Naive B cell (primary cell): ENCODE data around the gene GALNT17. TPM values are rescaled to one million over a fixed set of nuclear protein-coding genes. Genes with fewer than 3 reads are reported as not detected.
"Not testable (repeated sequence)": the region's sequence is repeated elsewhere in the genome, so short reads cannot be mapped to it uniquely, and the experiment has no call there.

Experiments used
- ATAC-seq, 2 donors: fragments of 150-1000 bp; cut with Tn5 transposase; 2 replicates each; pipeline ENCODE4 v1.10.0; 2021; ENCODE audit warnings: low read depth in 2 of 2, mild to moderate bottlenecking in 2 of 2, moderate library complexity in 2 of 2
- DNase-seq: peaks from one replicate; pipeline ENCODE4 v3.0.0; 2022
- H3K27ac Mint-ChIP-seq, 6 donors: one replicate each; pipeline ENCODE4 v1.8.0; 2020 to 2022; ENCODE audit warnings: mild to moderate bottlenecking in 6 of 6, mixed read lengths in 6 of 6, moderate library complexity in 5 of 6, inconsistent platforms in 2 of 6
- H3K27me3 Mint-ChIP-seq, 3 donors: one replicate each; pipeline ENCODE4 v1.8.0; 2021 to 2022; ENCODE audit warnings: mixed read lengths in 3 of 3, mild to moderate bottlenecking in 1 of 3
- H3K36me3 Mint-ChIP-seq, 2 donors: one replicate each; pipeline ENCODE4 v1.8.0; 2020 to 2022; ENCODE audit warnings: mixed read lengths in 2 of 2, inconsistent platforms in 1 of 2, mild to moderate bottlenecking in 1 of 2
- H3K4me1 Mint-ChIP-seq, 3 donors: one replicate each; pipeline ENCODE4 v1.8.0; 2020 to 2022; ENCODE audit warnings: mixed read lengths in 3 of 3, inconsistent platforms in 1 of 3, mild to moderate bottlenecking in 1 of 3, moderate library complexity in 1 of 3
- H3K4me3 Mint-ChIP-seq, 8 donors: one replicate each; pipeline ENCODE4 v1.8.0; 2020 to 2022; ENCODE audit warnings: mild to moderate bottlenecking in 8 of 8, mixed read lengths in 8 of 8, moderate library complexity in 8 of 8, inconsistent platforms in 2 of 8
- H3K9me3 Mint-ChIP-seq, 7 donors: one replicate each; pipeline ENCODE4 v1.8.0; 2020 to 2022; ENCODE audit warnings: mixed read lengths in 7 of 7, mild to moderate bottlenecking in 5 of 7, inconsistent platforms in 2 of 7, moderate library complexity in 1 of 7
- polyA plus RNA-seq, 6 donors: library from polyadenylated mRNA; unstranded; fragments of 300-500 nt; fragmentation: Illumina TruSeq; gene quantifications; one replicate each; pipeline ENCODE4 v1.2.3, GENCODE V29; 2021; ENCODE audit warnings: low read depth in 6 of 6

The GALNT17 gene
- polyA plus RNA-seq, 6 donors from 2014 or later = not detected

- peaks cover 3 to 12% (median 8%) of the 10 kb centered on the region in 7 donors for H3K9me3 Mint-ChIP-seq
- H3K4me3 Mint-ChIP-seq = no peak overlapping the region
- DNase-seq = no peak
- H3K36me3 Mint-ChIP-seq = peaks cover 0 to 4% of the 10 kb centered on the region in 2 donors
- no peaks in the 10 kb centered on the region for H3K4me1 Mint-ChIP-seq
- H3K27me3 Mint-ChIP-seq = no peaks in the 10 kb centered on the region
- no peak for ATAC-seq
- H3K27ac Mint-ChIP-seq = no peak overlapping the region
Measured at GRCh38 chr7:71636329-71636728, 504.4 kb downstream of the GALNT17 start.

GRCh38 chr7:71637578-71637977 is 505.6 kb downstream of the GALNT17 start:
- Mint-ChIP-seq H3K27ac (no peak overlapping the region), H3K27me3 (no peaks in the 10 kb centered on the region)

GRCh38 chr7:71638108-71638507 is 506.2 kb downstream of the GALNT17 start:
- Mint-ChIP-seq H3K4me1 (no peaks in the 10 kb centered on the region), H3K27ac (no peak overlapping the region), H3K4me3 (no peak overlapping the region), H3K36me3 (no peaks in the 10 kb centered on the region), H3K27me3 (no peaks in the 10 kb centered on the region), H3K9me3 (peaks cover 0 to 8% (median 6%) of the 10 kb centered on the region in 7 donors)
- no peak for ATAC-seq
- DNase-seq = no peak

More at GRCh38 chr7:71637578-71637977, 505.6 kb downstream of the GALNT17 start:
- Mint-ChIP-seq H3K4me1 (no peaks in the 10 kb centered on the region), H3K9me3 (peaks cover 0 to 8% (median 5%) of the 10 kb centered on the region in 7 donors), H3K4me3 (no peak overlapping the region), H3K36me3 (no peaks in the 10 kb centered on the region)
- ATAC-seq = no peak
- no peak for DNase-seq

GRCh38 chr7:71639382-71640085 is 507.6 kb downstream of the GALNT17 start:
- H3K4me3 Mint-ChIP-seq = peak overlapping the region in 1 of 8 donors; percentile 26
- no peaks in the 10 kb centered on the region for H3K36me3 Mint-ChIP-seq
- H3K4me1 Mint-ChIP-seq = no peaks in the 10 kb centered on the region
- no peak for ATAC-seq
- DNase-seq = no peak
- no peaks in the 10 kb centered on the region for H3K27me3 Mint-ChIP-seq
- no peak overlapping the region for H3K27ac Mint-ChIP-seq
- H3K9me3 Mint-ChIP-seq = peaks cover 0 to 17% (median 6%) of the 10 kb centered on the region in 7 donors

GRCh38 chr7:71643031-71643430 is 511.1 kb downstream of the GALNT17 start:
- DNase-seq, H3K27me3 Mint-ChIP-seq, H3K36me3 Mint-ChIP-seq, ATAC-seq, H3K4me3 Mint-ChIP-seq, H3K27ac Mint-ChIP-seq, H3K4me1 Mint-ChIP-seq: not testable (repeated sequence)
- peaks cover 7 to 21% (median 12%) of the 10 kb centered on the region in 7 donors for H3K9me3 Mint-ChIP-seq

- Mint-ChIP-seq H3K4me1 (no peaks in the 10 kb centered on the region), H3K36me3 (no peaks in the 10 kb centered on the region), H3K4me3 (no peak overlapping the region), H3K27me3 (no peaks in the 10 kb centered on the region), H3K27ac (no peak overlapping the region), H3K9me3 (peaks cover 9 to 30% (median 14%) of the 10 kb centered on the region in 7 donors)
- no peak for ATAC-seq
- no peak for DNase-seq
Measured at GRCh38 chr7:71645836-71646235, 513.9 kb downstream of the GALNT17 start.

- DNase-seq = no peak
- Mint-ChIP-seq H3K27me3 (no peaks in the 10 kb centered on the region), H3K9me3 (peaks cover 4 to 25% (median 17%) of the 10 kb centered on the region in 7 donors), H3K4me3 (no peak overlapping the region), H3K27ac (no peak overlapping the region), H3K36me3 (no peaks in the 10 kb centered on the region), H3K4me1 (no peaks in the 10 kb centered on the region)
- ATAC-seq = no peak
Measured at GRCh38 chr7:71649812-71650211, 517.9 kb downstream of the GALNT17 start.

- Mint-ChIP-seq H3K27ac (no peak overlapping the region), H3K4me3 (no peak overlapping the region), H3K4me1 (no peaks in the 10 kb centered on the region), H3K36me3 (no peaks in the 10 kb centered on the region), H3K9me3 (peaks cover 2 to 23% (median 11%) of the 10 kb centered on the region in 7 donors), H3K27me3 (no peaks in the 10 kb centered on the region)
- DNase-seq (no peak), ATAC-seq (no peak)
Measured at GRCh38 chr7:71650653-71651337, 518.9 kb downstream of the GALNT17 start.

- no peaks in the 10 kb centered on the region for H3K27me3 Mint-ChIP-seq
- DNase-seq (no peak), ATAC-seq (no peak)
- H3K4me1 Mint-ChIP-seq = no peaks in the 10 kb centered on the region
- peaks cover 2 to 27% (median 8%) of the 10 kb centered on the region in 7 donors for H3K9me3 Mint-ChIP-seq
- no peaks in the 10 kb centered on the region for H3K36me3 Mint-ChIP-seq
- H3K4me3 Mint-ChIP-seq = no peak overlapping the region
- H3K27ac Mint-ChIP-seq = no peak overlapping the region
Measured at GRCh38 chr7:71652510-71652909, 520.6 kb downstream of the GALNT17 start.

GRCh38 chr7:71657386-71657785 is 525.4 kb downstream of the GALNT17 start:
- H3K27ac Mint-ChIP-seq = no peak overlapping the region
- H3K4me1 Mint-ChIP-seq = no peaks in the 10 kb centered on the region

GRCh38 chr7:71659622-71660021 is 527.7 kb downstream of the GALNT17 start:
- Mint-ChIP-seq H3K36me3 (no peaks in the 10 kb centered on the region), H3K27me3 (no peaks in the 10 kb centered on the region), H3K9me3 (peaks cover 0 to 24% (median 14%) of the 10 kb centered on the region in 7 donors), H3K4me3 (no peak overlapping the region), H3K27ac (no peak overlapping the region), H3K4me1 (no peaks in the 10 kb centered on the region)
- no peak for ATAC-seq
- no peak for DNase-seq

More at GRCh38 chr7:71657386-71657785, 525.4 kb downstream of the GALNT17 start:
- H3K36me3 Mint-ChIP-seq = no peaks in the 10 kb centered on the region
- no peak for DNase-seq
- H3K9me3 Mint-ChIP-seq = peaks cover 0 to 23% (median 9%) of the 10 kb centered on the region in 7 donors
- no peaks in the 10 kb centered on the region for H3K27me3 Mint-ChIP-seq
- H3K4me3 Mint-ChIP-seq = no peak overlapping the region
- ATAC-seq = no peak

GRCh38 chr7:71661671-71662224 is 529.8 kb downstream of the GALNT17 start:
- no peaks in the 10 kb centered on the region for H3K4me1 Mint-ChIP-seq
- ATAC-seq (no peak), DNase-seq (no peak)
- peaks cover 3 to 26% (median 16%) of the 10 kb centered on the region in 7 donors for H3K9me3 Mint-ChIP-seq
- no peaks in the 10 kb centered on the region for H3K36me3 Mint-ChIP-seq
- H3K27me3 Mint-ChIP-seq = no peaks in the 10 kb centered on the region
- H3K4me3 Mint-ChIP-seq = no peak overlapping the region
- H3K27ac Mint-ChIP-seq = no peak overlapping the region

GRCh38 chr7:71665716-71666115 is 533.8 kb downstream of the GALNT17 start:
- DNase-seq (no peak), ATAC-seq (no peak)
- H3K4me1 Mint-ChIP-seq = no peaks in the 10 kb centered on the region
- no peaks in the 10 kb centered on the region for H3K27me3 Mint-ChIP-seq
- no peak overlapping the region for H3K27ac Mint-ChIP-seq
- no peak overlapping the region for H3K4me3 Mint-ChIP-seq
- peaks cover 3 to 24% (median 10%) of the 10 kb centered on the region in 7 donors for H3K9me3 Mint-ChIP-seq
- no peaks in the 10 kb centered on the region for H3K36me3 Mint-ChIP-seq

- Mint-ChIP-seq H3K27me3 (no peaks in the 10 kb centered on the region), H3K9me3 (peaks cover 3 to 15% (median 5%) of the 10 kb centered on the region in 7 donors), H3K4me1 (no peaks in the 10 kb centered on the region), H3K27ac (no peak overlapping the region), H3K36me3 (no peaks in the 10 kb centered on the region), H3K4me3 (no peak overlapping the region)
- DNase-seq (no peak), ATAC-seq (no peak)
Measured at GRCh38 chr7:71668572-71668971, 536.6 kb downstream of the GALNT17 start.
